Endothelial cell of umbilical vein (primary cell): ENCODE data around the gene DIO1.

Experiments used
- EZH2 ChIP-seq: IDR thresholded peaks from 2 replicates; pipeline ENCODE4 v1.6.1; 2012; ENCODE audit warnings: borderline replicate concordance, low read depth, mild to moderate bottlenecking, moderate library complexity, low read length, inconsistent platforms; ENCODE audit not compliant: severe bottlenecking
- GATA2 ChIP-seq: IDR thresholded peaks from 2 replicates; pipeline ENCODE4 v1.7.0; 2011; ENCODE audit warnings: low read depth, mild to moderate bottlenecking, moderate library complexity, mixed read lengths, low read length; ENCODE audit not compliant: insufficient read length, insufficient read depth
- JUN ChIP-seq: IDR thresholded peaks from 2 replicates; pipeline ENCODE4 v1.6.1; 2011; ENCODE audit warnings: borderline replicate concordance, low read depth; ENCODE audit not compliant: insufficient read length, insufficient read depth
- POLR2A ChIP-seq: IDR thresholded peaks from 2 replicates; pipeline ENCODE4 v1.6.1; 2012; ENCODE audit warnings: low read depth, mild to moderate bottlenecking, control low read depth, low read length
- POLR2AphosphoS5 ChIP-seq: IDR thresholded peaks from 2 replicates; pipeline ENCODE4 v1.6.1; 2012; ENCODE audit warnings: low read depth, mild to moderate bottlenecking, control low read depth, low read length, moderate library complexity; ENCODE audit not compliant: insufficient read depth
- TF ChIP-seq, protein P1 (sequence below), 2 donors: IDR thresholded peaks; 1 replicate in 1 of 2; 2 replicates in 1 of 2; pipeline ENCODE4 v1.5.1; 2011; ENCODE audit warnings: low read length in 2 of 2, mild to moderate bottlenecking in 2 of 2, moderate library complexity in 2 of 2, control low read depth in 1 of 2, inconsistent platforms in 1 of 2, low read depth in 1 of 2; ENCODE audit not compliant: insufficient read depth in 1 of 2; ENCODE audit errors: extremely low read depth in 1 of 2

DNA sequence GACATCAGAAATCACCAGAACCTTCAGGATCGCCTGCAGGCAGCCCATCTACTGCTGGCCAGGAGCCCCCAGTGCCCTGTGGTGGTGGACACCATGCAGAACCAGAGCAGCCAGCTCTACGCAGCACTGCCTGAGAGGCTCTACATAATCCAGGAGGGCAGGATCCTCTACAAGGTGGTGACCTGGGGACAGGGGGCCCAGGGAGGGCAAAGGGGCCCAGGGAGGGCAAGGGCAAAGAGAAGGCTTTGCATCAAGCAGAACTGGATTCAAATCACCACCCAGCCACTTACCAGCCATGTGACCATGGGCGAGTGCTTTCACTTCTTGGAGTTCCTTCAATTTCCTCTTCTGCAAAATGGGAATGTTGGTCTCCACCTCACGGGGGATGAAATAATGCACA lies 12.1 kb downstream of the DIO1 start:
- TF ChIP-seq, protein P1, sequence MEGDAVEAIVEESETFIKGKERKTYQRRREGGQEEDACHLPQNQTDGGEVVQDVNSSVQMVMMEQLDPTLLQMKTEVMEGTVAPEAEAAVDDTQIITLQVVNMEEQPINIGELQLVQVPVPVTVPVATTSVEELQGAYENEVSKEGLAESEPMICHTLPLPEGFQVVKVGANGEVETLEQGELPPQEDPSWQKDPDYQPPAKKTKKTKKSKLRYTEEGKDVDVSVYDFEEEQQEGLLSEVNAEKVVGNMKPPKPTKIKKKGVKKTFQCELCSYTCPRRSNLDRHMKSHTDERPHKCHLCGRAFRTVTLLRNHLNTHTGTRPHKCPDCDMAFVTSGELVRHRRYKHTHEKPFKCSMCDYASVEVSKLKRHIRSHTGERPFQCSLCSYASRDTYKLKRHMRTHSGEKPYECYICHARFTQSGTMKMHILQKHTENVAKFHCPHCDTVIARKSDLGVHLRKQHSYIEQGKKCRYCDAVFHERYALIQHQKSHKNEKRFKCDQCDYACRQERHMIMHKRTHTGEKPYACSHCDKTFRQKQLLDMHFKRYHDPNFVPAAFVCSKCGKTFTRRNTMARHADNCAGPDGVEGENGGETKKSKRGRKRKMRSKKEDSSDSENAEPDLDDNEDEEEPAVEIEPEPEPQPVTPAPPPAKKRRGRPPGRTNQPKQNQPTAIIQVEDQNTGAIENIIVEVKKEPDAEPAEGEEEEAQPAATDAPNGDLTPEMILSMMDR (IDR thresholded peaks at IDR 0.05; ENCODE audit: extremely low read depth in 1 of 2, insufficient read depth in 1 of 2, low read depth in 1 of 2, low read length in 2 of 2) = no peak
- no peak for TF ChIP-seq POLR2A
- TF ChIP-seq GATA2 = no peak
- no peak for TF ChIP-seq EZH2
- no peak for TF ChIP-seq JUN
- TF ChIP-seq POLR2AphosphoS5 = no peak
